Renal pelvis (tissue), 4 donors: ENCODE measurements around the gene PRSS27. TPM values are rescaled to one million over a fixed set of nuclear protein-coding genes. Genes with fewer than 3 reads are reported as not detected.
"Not testable (repeated sequence)": the region's sequence is repeated elsewhere in the genome, so short reads cannot be mapped to it uniquely, and the experiment has no call there.

Experiments
- DNase-seq: peaks from one replicate; pipeline ENCODE4 v3.0.0-alpha.2; 2013
- polyA plus RNA-seq, 3 donors: library from polyadenylated mRNA; unstranded; fragments of 120-200 nt; gene quantifications; one replicate each; pipeline ENCODE4 v1.2.1, GENCODE V29; 2013; ENCODE audit not compliant: insufficient read length in 3 of 3

Gene PRSS27
- polyA plus RNA-seq, 3 donors: 1.5 to 2.8 (median 2.0) TPM

DNA sequence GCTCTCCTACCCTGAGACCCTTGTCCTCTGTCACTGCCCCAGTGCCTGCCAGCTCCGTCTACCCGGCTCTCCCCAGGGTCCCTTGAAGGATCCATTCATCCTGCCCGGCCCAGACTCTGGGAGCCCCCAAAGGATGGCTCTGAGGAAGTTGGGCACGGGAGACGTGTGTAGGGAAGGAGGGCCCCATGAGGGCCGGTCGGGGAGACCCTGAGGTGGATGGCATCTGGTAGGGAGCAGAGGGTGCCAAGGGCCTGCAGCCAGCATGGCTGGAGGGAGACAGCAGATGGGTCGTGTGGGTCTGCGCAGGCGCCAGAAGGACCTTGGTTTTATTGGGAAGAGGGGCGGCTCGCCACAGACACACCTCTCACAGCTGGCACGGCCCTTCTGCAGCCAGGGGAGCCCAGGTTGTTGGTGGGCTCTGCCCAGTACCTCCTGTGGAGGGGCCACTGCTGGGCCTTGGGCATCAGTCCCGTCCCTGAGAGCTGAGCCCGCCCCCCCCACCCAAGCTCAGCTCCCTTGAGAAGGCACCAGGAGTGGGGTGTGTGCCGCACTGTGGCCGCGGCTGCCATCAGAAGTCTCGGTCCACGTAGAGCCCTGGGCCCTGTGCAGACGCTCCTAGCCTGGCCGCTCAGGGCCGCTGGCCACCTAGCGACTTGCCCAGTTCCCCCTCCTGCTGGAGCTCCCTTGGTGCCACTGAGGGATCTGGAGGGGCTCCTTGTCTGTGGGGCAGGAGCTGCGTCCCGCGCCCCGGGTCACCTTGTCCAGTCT lies 21.7 kb downstream of the PRSS27 start:
- DNase-seq: no peak

DNA sequence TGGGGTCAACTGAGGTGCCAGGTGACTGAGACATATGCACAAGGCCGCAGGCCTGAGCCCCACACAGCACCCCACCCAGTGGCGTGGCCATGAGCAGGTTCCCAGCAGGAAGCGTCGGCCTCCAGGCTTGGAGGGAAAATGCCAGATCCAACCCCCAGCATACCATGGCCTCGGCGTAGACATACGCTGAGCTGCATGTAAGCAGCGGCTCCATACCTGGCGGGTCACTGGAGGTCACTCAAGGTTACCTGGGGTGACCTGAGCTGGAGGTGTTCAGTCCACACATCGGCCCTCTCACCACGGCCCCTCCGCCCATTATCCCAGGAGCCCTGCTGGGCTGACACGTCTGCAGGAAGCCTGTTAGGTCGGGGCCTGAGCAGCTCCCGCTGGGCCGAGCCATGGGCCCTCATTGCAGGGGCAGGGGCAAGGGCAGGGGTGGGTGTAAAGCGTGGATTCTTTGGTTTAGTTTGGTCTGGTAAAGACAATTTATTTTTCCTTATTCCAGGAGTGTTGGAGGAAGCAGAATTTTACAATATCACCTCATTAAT lies 22.5 kb downstream of the PRSS27 start:
- DNase-seq: no peak

DNA sequence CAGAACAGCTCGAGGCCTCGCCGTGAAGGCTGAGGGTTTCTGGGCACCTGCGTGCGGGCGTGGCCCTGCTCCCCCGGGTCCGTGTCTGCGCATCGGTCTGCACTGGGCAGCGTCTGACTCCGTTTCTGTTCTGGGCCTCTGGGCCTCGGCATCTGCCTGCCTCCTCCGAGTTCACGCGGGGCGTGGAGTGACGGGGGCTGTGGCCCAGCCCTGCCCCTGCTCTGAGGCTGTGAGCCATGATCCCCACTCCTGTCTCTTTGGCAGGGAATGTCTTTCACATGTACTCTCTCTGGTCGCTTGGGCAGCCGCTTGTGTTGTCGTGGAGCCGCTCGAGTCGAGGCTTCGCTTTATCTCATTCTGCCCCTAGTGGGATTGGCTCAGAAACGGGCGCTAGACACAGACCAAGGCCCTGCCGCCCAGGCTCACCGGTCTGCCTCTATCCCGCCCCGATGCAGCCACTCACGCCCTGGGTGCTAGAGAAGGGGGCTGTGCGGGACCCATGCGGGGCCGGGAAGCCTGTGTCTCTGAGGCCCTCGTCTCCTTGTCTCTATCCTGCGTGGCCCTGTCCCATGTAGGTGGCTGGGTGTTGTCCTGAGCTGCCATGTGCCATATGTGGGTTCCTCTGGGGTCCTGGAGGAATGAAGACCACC lies 23.3 kb downstream of the PRSS27 start:
- DNase-seq: not testable (repeated sequence)

DNA sequence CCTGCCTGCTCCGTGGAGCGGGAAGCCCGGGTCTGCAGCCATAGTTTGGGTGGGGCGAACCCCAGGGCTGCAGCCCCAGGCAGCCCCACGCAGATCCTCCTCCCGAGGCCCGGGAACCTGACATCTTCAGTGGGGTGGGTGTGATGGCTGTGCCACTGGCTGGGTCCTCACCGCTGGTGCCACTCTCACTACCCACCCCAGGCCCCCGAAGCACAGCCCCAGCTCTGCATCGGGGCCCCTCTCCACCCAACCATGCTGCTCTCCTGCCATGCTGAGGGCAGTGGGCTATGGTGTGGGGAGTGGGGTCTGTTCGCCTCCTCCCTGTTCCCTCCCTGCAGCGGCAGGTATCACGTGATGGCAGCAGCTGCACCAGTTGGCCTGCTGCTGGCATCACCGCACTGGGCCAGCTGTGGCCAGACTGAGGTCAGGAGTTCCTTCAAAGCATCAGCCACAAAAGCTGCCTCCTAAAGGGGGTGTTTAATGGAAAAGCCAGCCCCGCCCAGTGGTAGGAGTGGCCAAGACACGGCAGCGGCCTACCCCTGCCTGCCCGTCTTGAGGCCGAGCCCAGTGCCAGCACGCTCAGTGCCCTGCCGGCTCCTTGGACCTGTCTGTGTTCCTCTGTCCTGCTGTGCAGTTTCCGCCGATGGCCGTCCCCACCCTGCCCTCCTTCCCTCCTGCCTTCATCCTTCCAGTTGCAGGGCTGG lies 26.9 kb downstream of the PRSS27 start:
- peak; percentile 37 for DNase-seq

DNA sequence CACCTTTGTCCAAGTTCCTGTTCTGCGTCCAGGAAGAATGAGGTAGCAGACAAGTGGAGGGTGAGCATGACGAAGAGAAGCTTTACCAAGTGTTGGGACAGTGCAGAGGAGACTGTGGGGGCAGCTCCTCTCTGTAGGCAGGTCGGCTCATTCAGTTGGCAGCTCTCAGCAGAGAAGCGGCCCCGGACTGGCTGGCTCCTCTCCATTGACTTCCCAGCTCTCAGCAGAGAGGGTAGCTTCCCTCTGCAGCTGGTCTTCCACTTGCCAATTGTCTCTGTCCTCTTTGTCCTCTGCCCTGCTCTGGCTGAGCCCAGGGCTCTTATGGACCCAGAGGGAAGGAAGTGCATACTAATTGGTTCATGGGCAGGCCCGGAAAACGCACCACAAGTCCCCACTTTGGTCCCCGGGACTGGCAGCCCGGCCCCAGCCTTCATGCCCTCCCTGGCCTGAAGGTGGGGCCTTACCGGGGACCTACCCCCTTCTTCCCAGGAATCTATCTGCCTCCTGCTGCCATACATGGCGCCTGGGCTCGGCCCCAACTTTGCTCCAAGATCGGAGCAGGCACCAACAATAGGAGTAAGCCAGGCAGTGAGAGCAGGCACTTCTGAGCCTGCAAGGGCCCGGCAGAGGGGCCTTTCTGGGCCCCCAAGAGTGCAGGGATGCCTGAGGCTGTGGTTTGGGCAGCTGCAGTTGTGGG lies 27.6 kb downstream of the PRSS27 start:
- no peak for DNase-seq

GRCh38 chr16:2691491-2692248 lies 28.4 kb downstream of the PRSS27 start:
- DNase-seq: no peak

DNA sequence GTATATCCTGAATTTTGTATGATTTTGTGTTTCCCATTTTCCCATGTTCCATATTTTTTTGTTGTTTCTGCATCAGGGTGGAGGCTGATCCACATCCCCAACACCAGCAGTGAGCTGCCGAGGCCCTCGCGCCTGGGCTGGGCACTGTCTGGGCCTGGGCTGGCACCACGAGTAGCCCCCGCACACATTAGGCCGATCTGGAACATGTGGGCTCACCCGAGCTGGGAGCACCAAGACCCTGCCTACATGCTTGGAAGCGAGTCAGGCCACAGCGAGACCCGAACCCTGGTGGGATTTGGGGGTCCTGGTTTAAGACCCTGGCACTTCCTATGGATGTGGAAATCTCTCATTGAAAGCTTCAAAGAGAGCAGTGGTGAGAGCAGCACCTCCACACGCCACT lies 29.2 kb downstream of the PRSS27 start:
- no peak for DNase-seq

DNA sequence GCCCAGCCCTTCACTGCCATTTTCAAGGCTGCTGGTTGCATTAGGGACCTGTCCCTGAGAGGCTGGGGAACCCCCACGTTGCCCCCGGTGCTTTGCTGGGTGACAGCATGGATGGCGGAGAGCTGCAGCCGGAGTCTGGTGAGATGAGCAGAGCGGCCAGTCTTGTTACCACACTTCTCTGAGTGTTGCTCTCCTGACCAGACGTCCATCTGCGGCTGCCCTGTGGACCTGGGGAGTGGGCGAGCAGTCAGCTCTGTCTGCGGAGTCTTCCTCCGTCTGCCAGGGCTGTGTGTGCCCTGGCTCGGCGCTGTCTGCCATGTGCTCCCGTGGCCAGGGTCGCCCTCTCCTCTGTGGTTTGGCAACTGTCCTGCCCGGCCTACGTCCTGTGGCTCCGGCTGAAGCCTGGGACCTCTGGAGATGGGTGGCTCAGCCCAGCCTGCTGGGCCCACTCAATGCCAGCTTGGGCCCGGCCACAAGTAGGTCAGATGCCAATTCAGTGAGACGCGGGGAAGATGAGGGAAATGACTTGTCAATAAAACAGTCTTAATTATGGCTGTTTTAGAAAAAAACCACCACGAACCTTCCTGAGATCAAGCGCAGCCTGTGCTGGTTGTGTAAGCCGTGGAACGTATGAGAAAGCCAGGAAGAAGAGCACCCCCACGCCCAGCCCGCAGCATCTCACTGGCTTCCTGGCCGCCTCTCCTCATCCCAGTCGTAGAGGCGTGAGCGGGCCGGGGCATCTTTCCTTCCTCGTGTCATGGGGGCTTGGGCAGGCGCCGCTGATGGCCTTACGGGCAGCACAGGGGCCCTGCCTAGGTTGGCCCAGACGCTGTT lies 29.8 kb downstream of the PRSS27 start:
- DNase-seq: no peak

DNA sequence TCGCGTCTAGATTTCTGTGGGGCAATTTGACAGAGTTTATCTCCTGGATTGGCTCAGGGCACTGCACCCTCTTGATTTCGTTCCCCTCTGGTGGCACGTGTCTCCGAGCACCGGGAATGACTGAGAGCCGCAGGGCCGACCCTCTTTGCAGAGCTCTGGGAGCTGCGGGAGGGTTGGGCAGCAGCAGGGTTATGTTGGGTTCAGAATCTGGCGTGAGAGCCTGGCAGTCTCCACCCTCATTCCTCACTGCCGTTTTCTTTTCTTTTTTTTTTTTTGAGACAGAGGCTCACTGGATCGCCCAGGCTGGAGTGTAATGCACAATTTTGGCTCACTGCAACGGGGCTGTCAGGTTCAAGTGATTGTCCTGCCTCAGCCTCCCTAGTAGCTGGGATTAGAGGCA lies 30.6 kb downstream of the PRSS27 start:
- not testable (repeated sequence) for DNase-seq

DNA sequence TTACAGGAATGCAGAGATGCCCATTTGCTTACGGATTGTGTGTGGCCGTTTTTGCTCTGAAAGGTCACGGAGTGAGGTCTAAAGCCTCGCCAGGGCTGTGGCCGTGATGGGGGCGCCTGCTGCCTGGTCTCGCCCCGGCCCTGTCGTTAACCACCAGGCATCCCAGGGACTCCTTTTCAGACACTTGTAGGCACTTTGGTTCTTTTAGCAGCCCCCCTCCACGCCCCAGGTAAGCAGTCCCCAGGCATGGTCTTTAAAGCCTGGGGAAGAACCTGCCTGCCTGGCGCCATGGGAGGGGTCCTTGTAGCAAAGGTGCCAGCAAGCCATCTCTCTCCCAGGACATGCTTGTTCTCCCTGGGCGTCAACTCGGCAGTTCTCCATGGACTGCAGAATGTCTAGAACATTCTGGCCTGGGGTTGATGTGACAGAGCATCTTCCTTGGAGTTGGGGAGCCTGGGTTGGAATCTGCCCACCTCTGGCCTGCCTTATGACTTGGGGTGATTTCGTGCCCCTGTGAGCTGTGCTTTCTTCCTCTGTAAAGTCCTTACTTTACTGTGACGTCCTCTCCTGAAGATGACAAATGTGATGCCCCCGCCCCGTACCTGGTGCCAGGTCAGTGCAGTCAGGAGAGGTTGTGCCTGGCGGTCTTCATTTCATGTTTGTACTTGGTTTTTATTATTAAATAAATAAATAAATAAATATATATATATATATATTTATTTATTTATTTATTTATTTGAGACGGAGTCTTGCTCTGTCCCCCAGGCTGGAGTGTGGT lies 32.3 kb downstream of the PRSS27 start:
- no peak for DNase-seq

- no peak for DNase-seq
These were observed 33.0 kb downstream of the PRSS27 start for GRCh38 chr16:2686912-2687507.

DNA sequence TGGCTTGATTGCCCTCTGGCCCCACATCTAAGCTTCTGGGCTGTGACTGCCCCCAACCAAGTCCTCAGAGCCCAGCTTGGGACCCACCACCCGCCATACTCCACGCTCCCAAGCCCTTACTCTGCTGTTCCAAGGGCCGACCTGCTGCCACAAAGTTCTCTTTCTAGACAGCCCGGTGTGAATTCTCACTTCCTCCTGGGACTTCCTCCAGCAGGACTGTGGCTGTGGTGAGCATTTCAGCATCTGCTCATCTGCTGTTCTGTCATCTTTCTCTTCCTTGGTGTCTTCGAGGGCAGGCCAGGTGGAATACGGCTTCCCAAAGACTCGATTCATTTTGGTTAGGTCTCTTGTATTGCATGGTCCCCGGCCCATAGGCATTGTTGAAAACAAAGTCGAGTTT lies 33.9 kb downstream of the PRSS27 start:
- DNase-seq: not testable (repeated sequence)

GRCh38 chr16:2683041-2683440 lies 37.0 kb downstream of the PRSS27 start:
- not testable (repeated sequence) for DNase-seq

DNA sequence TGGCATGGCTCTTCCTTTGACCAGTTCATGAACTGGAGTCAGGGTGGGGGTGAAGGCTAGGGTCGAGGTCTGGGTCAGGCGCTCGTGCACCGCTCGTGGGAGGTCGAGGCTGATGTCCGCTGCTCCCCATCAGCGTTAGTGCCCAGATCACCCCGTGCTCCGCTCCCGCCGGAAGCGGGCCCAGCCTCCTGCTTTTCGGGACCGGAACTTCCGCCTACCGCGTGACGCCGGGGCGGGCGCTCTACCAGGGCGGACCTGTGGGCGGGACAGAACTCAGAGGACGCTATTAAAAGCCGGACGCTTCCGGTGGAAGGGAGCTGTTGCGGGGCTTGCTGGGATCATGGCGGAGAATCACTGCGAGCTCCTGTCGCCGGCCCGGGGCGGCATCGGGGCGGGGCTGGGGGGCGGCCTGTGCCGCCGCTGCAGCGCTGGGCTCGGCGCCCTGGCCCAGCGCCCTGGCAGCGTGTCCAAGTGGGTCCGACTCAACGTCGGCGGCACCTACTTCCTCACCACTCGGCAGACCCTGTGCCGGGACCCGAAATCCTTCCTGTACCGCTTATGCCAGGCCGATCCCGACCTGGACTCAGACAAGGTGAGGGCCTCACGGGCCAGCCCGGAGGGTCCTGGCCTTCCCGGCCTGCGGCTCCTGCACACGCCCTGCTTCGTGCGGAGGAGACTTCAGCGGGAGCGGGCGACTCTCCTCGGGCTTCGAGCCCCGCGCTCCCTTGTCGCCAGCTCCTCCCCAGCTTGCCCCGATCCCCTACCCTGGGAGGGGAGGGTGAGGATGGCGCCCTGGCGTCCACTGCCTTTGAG lies 37.6 kb downstream of the PRSS27 start, which contains the start of gene KCTD5:
KCTD5 (plus strand) TSS at position 315 of the 813 bp plus-strand sequence; CDS start at position 341, 26 bp downstream.
- DNase-seq: peak; percentile 96

DNA sequence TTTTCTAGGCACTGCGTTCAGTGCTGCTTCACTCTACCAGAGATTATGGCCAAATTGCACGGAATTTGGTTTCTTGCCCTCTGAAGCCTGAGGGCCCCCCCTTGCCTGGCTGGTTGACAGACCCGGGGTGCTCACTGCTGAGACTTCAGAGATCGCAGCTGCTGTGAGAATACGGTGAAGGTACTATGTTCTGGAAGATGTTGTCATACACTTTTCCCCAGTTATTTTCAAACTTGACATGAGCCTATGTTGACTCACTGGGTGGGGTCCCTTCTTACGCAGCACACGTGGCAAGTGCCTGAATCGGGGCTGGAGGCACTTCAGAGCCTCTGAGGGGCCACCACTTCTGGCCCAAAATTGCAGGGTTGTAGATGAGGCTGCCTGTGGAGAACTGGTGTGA lies 39.7 kb downstream of the PRSS27 start:
- not testable (repeated sequence) for DNase-seq

DNA sequence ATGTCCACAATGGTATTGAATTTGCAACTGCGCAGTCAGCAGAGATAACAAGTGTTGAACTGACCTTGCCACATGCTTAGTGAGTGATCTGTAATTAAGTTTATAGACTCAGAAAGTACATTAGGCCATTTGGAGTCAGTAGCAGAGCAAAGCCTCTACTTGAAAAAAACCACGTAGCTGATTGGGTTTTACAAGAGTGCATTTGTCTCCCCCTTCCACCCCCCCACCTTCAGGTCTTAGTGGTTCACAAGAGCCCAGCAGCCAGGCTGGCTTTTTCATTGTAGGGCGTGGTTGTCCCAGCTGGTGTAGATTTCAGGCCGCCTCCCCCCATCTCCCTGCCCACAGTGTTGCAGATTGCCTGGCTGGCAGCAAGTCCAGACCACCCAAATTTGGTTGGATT lies 40.1 kb downstream of the PRSS27 start:
- DNase-seq: not testable (repeated sequence)

DNA sequence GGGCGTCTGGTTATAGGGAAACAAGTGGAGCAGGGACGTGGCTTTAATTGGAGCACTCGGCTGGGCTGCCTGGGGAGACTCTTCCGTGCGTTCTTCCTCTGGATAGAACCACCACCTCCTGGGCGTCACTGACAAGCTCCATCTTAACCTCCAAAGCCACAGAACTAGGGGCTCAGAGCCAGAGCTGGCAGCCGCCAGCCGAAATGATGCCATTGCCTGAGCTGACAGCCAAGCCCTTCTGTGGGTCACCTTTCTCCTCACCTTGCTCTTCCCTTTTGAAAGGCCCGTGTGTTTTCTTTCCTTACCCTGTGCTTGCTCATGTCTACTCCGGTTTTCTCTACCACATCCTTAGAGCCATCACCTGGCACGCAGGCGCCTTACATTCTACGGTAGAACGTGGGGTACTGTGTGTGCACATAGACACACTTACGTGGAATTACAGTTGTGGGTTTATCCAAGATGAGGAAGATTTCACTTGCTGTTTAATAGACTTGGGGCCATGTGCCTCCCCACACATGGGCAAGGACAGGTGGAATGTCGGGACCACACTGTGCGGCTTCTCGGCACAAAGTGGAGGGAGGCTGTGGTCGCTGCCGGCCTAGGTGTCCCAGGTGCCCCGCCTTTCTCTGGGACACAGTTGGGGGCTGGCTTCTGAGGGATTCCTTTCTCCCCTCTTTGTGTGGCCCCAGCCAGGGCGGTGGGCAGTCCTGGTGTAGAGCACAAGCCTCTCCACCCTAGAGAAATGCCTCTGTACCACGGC lies 41.6 kb downstream of the PRSS27 start:
- not testable (repeated sequence) for DNase-seq
